HS-5 (cell line): ENCODE results near the gene IFT88.
"Not testable (repeated sequence)": the region's sequence is repeated elsewhere in the genome, so short reads cannot be mapped to it uniquely, and the experiment has no call there.

Experiments used
- DNase-seq: peaks from one replicate; pipeline ENCODE4 v3.0.0-alpha.2; 2012; ENCODE audit warnings: low read depth

The IFT88 gene

GRCh38 chr13:20636079-20636478, 69.1 kb downstream of the IFT88 start:
- DNase-seq, result no peak

GRCh38 chr13:20637811-20638210, 70.9 kb downstream of the IFT88 start:
- no peak for DNase-seq

- DNase-seq, result no peak
Observed at GRCh38 chr13:20647758-20648157, 80.8 kb downstream of the IFT88 start.

GRCh38 chr13:20652946-20653345, 86.0 kb downstream of the IFT88 start:
- no peak for DNase-seq

DNA sequence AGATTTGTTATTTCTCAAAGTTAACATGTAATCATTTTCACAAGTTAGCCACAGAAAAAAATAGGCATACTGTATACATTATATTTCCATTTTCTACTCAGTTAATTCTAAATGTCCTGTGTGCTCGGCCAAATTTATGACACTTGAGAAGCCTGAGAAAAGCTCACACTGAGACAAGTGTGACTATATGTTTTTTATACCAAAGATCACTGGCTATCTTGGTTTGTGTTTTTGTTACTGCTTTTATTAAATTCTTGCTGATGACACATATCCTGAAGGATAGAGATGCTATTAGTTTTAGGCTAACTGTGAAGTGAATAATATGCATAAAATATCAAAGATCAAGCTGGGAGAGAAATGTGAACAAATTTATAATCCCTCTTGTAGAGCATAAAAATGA, 87.2 kb downstream of the IFT88 start:
- DNase-seq, result no peak

- DNase-seq, result no peak
Observed at GRCh38 chr13:20658451-20659040, 91.6 kb downstream of the IFT88 start.

DNA sequence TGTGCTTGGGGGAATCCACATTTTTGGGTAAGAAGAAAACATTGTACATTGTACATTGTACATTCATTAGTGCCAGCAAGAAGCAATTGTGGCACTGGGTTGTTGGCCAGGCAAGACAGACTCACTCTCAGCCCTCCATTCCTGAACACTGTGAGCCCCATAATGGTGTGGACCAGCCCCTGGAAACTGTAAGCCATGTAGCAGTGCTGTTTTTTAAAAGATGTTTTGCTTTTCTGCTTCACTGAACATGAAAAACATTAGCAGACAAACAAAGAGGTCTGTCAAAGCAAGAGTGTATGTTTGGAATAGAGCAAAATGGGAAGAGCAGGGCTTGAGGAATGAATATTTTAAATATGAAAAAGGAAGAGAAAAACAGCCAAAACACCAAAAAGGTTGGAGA, 97.4 kb downstream of the IFT88 start:
- no peak for DNase-seq

DNA sequence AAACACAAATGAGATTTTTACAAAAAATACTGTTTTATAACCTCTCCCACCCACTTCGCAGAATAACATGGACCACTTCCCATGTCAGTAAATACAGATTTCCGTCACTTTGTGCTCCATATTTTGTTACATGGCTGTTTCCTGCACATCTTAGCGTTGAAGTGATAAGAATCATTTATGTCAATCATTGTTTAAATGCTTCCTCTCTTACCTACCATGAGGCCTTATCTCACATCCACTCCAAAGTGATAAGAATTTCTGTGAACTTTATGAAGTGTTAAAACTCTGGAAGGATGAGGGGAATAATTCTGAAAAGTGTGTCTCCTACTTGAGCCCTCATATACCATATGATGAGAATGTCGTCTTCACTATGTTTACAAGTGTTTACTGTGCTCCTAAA, 100.0 kb downstream of the IFT88 start:
- no peak for DNase-seq

DNA sequence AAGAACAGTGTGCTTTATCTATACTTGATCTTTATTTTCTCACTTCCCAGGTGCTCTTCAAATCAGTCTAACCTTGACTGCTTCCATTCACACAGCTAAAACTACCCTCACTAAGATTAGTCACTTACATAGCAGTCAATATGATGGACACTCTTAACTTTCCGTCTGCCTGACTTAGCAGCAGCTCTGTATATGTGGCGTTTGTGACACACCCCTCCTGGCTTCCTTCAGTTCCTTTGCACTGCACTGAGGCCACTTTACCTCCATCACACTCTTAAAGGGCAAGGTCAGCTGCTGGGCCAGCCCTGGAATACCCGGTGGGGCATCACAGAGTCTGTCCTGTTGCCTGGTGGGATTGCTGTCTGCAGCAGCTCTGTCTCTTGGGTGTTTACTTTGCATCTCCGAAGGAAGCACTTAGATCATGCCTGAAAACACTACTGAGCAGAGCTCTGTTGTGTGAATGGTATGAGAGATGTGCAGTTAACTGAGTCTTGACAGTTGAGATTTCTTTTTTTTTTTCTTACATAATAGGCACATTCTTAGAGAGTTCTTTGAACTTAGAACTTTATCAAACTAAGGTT, 101.0 kb downstream of the IFT88 start:
- no peak for DNase-seq

DNA sequence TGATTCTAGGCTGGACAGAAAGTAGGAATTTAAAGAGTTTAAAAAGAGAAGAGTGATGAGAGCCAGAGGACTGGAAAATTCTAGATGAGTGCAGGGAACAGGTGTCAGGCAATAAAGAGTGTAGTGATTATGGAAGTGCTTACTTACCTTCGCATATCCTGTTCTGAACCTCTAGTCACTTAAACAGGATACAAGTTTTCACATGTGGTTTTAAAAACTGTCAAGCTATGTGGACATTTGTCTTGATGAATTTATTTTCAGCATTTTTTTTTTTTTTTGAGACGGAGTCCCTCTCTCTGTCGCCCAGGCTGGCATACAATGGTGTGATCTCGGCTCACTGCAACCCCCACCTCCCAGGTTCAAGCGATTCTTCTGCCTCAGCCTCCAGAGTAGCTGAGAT, 102.2 kb downstream of the IFT88 start:
- no peak for DNase-seq

DNA sequence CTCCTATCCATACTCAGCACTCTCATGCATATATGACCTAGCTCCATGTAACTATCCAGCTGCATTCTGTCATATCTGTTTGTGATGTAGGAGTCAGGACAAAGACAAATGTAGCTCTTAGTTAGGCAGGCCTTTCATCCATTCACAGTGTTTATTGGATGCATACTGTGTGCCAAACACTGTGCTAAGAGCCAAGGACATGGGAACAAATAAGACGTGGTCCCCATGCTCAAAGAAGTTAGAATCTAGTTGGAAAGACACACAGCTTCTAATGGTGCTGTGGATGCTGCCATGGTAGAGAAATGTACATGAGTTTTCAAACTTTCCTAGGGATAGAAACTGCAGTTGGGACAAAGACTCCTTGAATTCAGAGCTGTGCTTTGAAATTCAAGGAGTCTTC, 104.8 kb downstream of the IFT88 start:
- no peak for DNase-seq

- no peak for DNase-seq
Observed at GRCh38 chr13:20672772-20673171, 105.8 kb downstream of the IFT88 start.

DNA sequence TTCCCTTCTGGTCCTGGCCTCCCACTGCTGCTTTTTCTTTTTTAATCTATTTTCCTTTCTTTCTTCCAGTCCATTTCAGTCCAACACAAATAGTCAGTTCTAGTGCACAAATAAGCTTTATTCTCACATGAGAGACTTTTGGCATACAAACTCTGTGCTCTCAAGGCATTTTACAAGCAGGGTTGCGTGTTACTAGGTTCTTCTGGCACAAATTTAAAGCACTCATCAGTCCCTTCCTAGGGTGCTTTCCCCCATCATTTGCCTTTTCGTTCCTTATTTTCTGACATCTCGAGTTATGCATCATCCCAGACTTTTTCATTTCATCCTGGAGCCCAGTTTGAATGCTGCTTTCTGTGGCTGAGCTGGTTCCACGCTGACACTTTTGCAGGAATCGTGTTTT, 106.8 kb downstream of the IFT88 start:
- no peak for DNase-seq

- no peak for DNase-seq
Observed at GRCh38 chr13:20676213-20676612, 109.3 kb downstream of the IFT88 start.

DNA sequence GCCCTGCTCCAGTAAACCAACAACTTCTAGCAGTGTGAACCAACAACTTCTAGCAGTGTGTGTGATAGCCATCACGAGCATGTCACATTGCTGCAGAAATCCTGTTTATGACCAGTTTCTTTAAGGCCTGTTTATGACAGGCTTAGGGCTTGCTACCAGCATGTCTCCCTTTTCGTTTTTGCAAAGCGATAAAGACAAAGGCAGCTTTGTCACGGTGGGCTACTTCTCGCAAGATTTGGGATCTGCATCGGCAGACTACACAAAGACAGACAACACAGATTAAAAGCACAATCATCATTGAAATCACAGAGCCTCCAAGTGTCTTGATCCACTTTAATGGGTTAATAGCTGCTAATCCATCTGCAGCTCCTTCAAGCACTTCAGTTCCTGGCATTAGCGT, 111.6 kb downstream of the IFT88 start:
- not testable (repeated sequence) for DNase-seq

DNA sequence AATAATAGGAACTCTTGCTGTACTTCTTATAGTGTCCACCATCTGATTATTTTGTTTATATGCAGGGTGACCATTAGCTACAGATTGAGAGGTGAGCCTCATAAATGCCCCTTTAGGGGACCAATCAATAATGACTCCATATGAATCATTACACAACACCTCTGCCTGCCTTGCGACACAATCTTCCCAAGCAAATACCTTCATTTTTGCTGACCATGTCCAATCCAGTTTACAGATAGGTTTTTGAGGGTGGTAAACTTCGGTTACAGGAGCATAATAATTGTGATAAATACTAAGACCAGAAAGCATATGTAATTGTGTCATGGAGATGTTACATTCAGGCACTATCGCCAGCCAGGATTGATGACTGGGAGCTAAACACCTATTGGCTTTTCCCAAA, 112.9 kb downstream of the IFT88 start:
- DNase-seq, result no peak

- no peak for DNase-seq
Observed at GRCh38 chr13:20680416-20681080, 113.6 kb downstream of the IFT88 start.

DNA sequence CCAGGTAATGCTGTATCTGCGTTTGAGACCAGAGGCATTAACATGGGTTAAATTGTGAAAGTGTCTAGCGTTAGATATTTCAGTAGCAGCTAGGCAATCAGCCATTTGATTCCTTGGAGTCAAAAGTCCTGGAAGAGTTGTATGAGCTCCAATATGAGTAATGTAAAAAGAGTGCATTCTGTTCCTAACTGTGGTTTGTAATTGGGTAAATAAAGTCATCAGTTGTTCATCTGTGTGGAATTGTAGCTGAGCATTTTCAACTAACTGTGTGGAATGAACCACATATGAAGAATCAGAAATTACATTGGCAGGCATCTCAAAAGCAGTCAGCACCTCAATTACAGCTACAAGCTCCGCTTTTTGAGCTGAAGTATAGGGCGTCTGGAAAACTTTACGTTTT, 114.5 kb downstream of the IFT88 start:
- not testable (repeated sequence) for DNase-seq

DNA sequence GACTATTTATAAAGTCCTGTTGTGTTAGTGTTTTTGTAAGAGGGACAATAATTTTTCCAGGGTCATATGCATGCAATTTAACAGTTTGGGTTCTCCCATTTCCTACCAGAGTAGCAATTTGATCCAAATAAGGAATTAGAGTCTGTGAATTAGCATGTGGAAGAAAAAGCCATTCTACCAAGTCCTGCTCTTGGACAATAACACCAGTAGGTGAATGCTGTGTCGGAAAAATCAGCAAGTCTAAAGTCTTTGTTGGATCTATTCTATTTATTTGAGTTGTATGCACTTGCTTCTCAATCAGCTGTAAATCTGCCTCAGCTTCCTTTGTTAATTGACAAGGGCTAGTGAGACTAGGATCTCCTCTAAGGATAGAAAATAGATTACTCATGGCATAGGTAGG, 115.1 kb downstream of the IFT88 start:
- no peak for DNase-seq

- DNase-seq, result no peak
Observed at GRCh38 chr13:20684041-20684440, 117.1 kb downstream of the IFT88 start.

DNA sequence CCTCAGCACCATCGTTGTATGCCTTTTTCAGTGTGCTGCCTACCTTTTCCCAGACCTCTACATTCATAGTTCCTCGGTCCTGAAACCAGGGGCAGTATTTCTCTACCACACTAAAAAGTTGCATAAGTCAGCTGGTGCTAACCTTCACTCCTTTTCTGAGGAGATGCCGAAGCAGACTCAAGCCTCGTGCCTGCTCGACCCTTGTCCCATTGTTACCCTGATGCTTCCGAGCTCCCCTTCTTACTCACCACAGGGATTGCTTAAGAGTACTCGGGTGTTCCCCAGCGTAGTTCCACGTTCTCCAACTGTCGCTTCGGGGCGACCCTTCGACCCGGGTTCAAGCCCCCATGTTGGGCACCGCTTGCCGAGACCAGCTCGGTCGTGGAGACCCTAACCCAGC, 117.6 kb downstream of the IFT88 start:
- no peak for DNase-seq

- no peak for DNase-seq
Observed at GRCh38 chr13:20685092-20685491, 118.1 kb downstream of the IFT88 start.

GRCh38 chr13:20686167-20686566, 119.2 kb downstream of the IFT88 start:
- DNase-seq, result no peak
